Activated CD8-positive, alpha-beta T cell treated with anti-CD3 and anti-CD28 coated beads for 36 hours (primary cell): Measurements from ENCODE around the gene UBASH3A. TPM values are rescaled to one million over a fixed set of nuclear protein-coding genes. Genes with fewer than 3 reads are reported as not detected.

ENCODE experiments used
- ATAC-seq: fragments of 200-7000 bp; cut with Tn5 transposase; one replicate; pipeline ENCODE4 v1.10.0; 2021; ENCODE audit warnings: mild to moderate bottlenecking, moderate library complexity
- CTCF ChIA-PET: fragments of 350-600 bp; sonication (Branson Sonifier 250); formaldehyde crosslinking; loops from one replicate; lab custom pipeline; 2021; ENCODE audit warnings: antibody characterized with exemption; lab: Charles Lee
- POLR2A ChIA-PET: fragments of 350-600 bp; sonication (Branson Sonifier 250); formaldehyde crosslinking; loops from one replicate; lab custom pipeline; 2021; ENCODE audit warnings: antibody characterized with exemption; lab: Charles Lee
- DNase-seq: peaks from one replicate; pipeline ENCODE4 v3.0.0-alpha.2; 2020
- H3K27ac Mint-ChIP-seq: one replicate; pipeline ENCODE4 v1.8.0; 2021; ENCODE audit warnings: mild to moderate bottlenecking, mixed read lengths
- H3K27me3 Mint-ChIP-seq: one replicate; pipeline ENCODE4 v1.8.0; 2021; ENCODE audit warnings: mixed read lengths
- H3K36me3 Mint-ChIP-seq: one replicate; pipeline ENCODE4 v1.8.0; 2021; ENCODE audit warnings: low read depth, mixed read lengths
- H3K4me1 Mint-ChIP-seq: one replicate; pipeline ENCODE4 v1.8.0; 2021; ENCODE audit warnings: low read depth, mixed read lengths
- H3K4me3 Mint-ChIP-seq: one replicate; pipeline ENCODE4 v1.8.0; 2021; ENCODE audit warnings: mild to moderate bottlenecking, moderate library complexity, mixed read lengths
- H3K9me3 Mint-ChIP-seq: one replicate; pipeline ENCODE4 v1.8.0; 2021; ENCODE audit warnings: mixed read lengths
- CTCF ChIP-seq: fragments of 200-600 bp; IDR thresholded peaks from one replicate; pipeline ENCODE4 v1.8.0; 2022; ENCODE audit warnings: antibody characterized with exemption, mild to moderate bottlenecking
- intact Hi-C: fragments of 100-400 bp; cut with micrococcal nuclease; formaldehyde crosslinking; loops from one replicate; pipeline ENCODE4 v1.10.0; 2022
- total RNA-seq, 2 experiments: library from RNA; stranded (reverse); gene quantifications; one replicate each; pipeline ENCODE4 v1.2.3, GENCODE V29; 2021

UBASH3A gene
- total RNA-seq, 2 experiments from 2014 or later: 48.7 to 52.9 TPM

DNA sequence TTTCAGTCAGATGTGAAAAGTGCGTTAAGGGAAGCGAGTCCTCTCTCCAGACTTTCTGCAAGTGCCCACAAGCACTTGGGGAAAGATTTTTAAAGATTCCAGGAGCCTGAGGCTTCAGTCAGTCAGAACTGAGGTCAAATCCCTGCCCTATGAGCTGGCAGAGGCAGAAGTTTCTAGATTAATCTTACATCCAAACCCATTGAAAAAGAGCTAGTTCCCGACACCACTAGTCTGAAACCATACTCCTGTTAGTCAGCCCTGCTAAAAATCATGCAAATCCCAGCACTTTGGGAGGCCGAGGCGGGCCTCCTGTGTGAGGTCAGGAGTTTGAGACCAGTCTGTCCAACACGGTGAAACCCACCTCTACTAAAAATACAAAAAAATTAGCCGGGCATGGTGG is 71.3 kb downstream of the UBASH3A start:
- ChIA-PET POLR2A (no interaction called here), CTCF (no interaction called here)
- no peak for ATAC-seq
- Mint-ChIP-seq H3K27ac (no peak overlapping the region), H3K4me3 (no peak overlapping the region), H3K4me1 (no peaks in the 10 kb centered on the region), H3K9me3 (no peaks in the 10 kb centered on the region), H3K36me3 (no peaks in the 10 kb centered on the region), H3K27me3 (no peaks in the 10 kb centered on the region)
- intact Hi-C loops: no loop called here
- TF ChIP-seq CTCF: no peak
- no peak for DNase-seq

- ChIA-PET POLR2A (no interaction called here), CTCF (no interaction called here)
- no peak for TF ChIP-seq CTCF
- intact Hi-C loops: no loop called here
- DNase-seq (no peak), ATAC-seq (no peak)
- no peaks in the 10 kb centered on the region for H3K9me3 Mint-ChIP-seq
- no peaks in the 10 kb centered on the region for H3K4me1 Mint-ChIP-seq
- H3K27ac Mint-ChIP-seq: no peak overlapping the region
- H3K36me3 Mint-ChIP-seq: no peaks in the 10 kb centered on the region
- no peaks in the 10 kb centered on the region for H3K27me3 Mint-ChIP-seq
- no peak overlapping the region for H3K4me3 Mint-ChIP-seq
Measured at GRCh38 chr21:42475526-42476387, 72.1 kb downstream of the UBASH3A start.

DNA sequence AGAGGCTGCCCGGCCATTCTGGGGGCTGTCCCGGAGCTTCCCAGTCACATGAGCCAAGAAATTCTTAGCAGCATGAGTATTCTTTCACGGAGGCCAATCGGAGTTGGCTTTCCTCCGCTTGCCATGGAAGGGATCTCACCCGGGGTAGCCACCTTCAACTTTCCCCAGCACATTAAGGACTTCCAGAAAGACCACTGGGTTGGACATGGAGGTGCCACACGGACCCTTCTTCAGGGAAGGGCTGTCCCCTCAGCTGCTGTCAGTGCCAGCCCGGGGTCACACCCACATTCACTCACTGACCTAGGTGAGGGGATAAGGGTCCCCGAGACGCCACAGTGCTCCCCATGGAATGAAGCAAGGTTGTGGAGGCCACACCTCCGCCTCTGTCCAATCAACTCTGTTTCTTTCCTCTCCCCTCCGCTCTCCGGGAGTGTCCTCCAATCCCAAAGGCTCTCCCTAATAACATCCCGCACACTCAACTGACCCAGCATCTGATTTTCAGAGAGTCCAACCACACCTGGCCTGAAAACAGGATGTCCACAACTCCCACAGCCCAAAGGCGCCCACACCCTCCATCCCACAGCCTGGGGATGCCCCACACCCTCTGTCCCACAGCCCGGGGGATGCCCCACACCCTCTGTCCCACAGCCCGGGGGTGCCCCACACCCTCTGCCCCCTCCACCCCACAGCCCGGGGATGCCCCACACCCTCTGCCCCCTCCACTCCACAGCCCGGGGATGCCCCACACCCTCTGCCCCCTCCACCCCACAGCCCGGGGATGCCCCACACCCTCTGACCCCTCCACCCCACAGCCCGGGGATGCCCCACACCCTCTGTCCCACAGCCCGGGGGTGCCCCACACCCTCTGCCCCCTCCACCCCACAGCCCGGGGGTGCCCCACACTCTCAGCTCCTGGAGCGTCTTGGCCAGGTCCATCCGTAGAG is 73.0 kb downstream of the UBASH3A start:
- DNase-seq (no peak), ATAC-seq (no peak)
- no peak overlapping the region for H3K27ac Mint-ChIP-seq
- POLR2A ChIA-PET: no interaction called here
- CTCF ChIA-PET: no interaction called here
- no peaks in the 10 kb centered on the region for H3K4me1 Mint-ChIP-seq
- intact Hi-C loops: no loop called here
- TF ChIP-seq CTCF: no peak
- H3K27me3 Mint-ChIP-seq: no peaks in the 10 kb centered on the region
- no peak overlapping the region for H3K4me3 Mint-ChIP-seq
- no peaks in the 10 kb centered on the region for H3K9me3 Mint-ChIP-seq
- H3K36me3 Mint-ChIP-seq: no peaks in the 10 kb centered on the region

GRCh38 chr21:42478504-42478903 is 74.8 kb downstream of the UBASH3A start:
- Mint-ChIP-seq H3K4me1 (no peaks in the 10 kb centered on the region), H3K36me3 (no peaks in the 10 kb centered on the region), H3K4me3 (no peak overlapping the region), H3K9me3 (no peaks in the 10 kb centered on the region), H3K27ac (no peak overlapping the region), H3K27me3 (no peaks in the 10 kb centered on the region)
- intact Hi-C loops: no loop called here
- TF ChIP-seq CTCF: no peak
- DNase-seq (no peak), ATAC-seq (no peak)
- ChIA-PET POLR2A (interaction anchor here (1.0 to 1.3 kb wide), 2 partner anchors 10 to 35 kb away, joined by 3 to 4 read pairs; no protein-coding TSS in a partner anchor), CTCF (no interaction called here)
